GM12878 (cell line): ENCODE measurements around the gene MAF.

Source experiments
- CREB1 ChIP-seq: IDR thresholded peaks from 2 replicates; pipeline ENCODE4 v1.6.1; 2012; ENCODE audit warnings: low read depth, mild to moderate bottlenecking, inconsistent platforms
- ESRRA ChIP-seq: IDR thresholded peaks from 2 replicates; pipeline ENCODE4 v1.6.1; 2012; ENCODE audit warnings: mild to moderate bottlenecking, low read length, improper control_type of control experiment

GRCh38 chr16:79610771-79611170 is 10.2 kb upstream of the MAF start:
- no peak for TF ChIP-seq CREB1
- no peak for TF ChIP-seq ESRRA
